HCT116 (cell line): ENCODE data around the gene TAC4. TPM values are rescaled to one million over a fixed set of nuclear protein-coding genes. Genes with fewer than 3 reads are reported as not detected.

Source experiments
- ATAC-seq: fragments of 200-7000 bp; cut with Tn5 transposase; 2 replicates; pipeline ENCODE4 v1.9.1; 2020; ENCODE audit warnings: mild to moderate bottlenecking, moderate library complexity
- BruUV-seq: library from RNA; stranded (reverse); fragments of 400-500 nt; replicated peaks from 2 replicates; lab custom pipeline; 2021; lab: Mats Ljungman, UMichigan
- CTCF ChIA-PET: fragments of 300-600 bp; sonication (Branson Sonifier 250); formaldehyde crosslinking; loops from one replicate; lab custom pipeline; 2021; ENCODE audit warnings: antibody characterized with exemption; lab: Charles Lee
- POLR2A ChIA-PET: fragments of 300-600, 350-600 bp; sonication (Branson Sonifier 250); formaldehyde crosslinking; loops from one replicate; lab custom pipeline; 2021; ENCODE audit warnings: antibody characterized with exemption; lab: Charles Lee
- RAD21 ChIA-PET, 2 experiments: fragments of 300-600 bp; sonication (Branson Sonifier 250); formaldehyde crosslinking; loops; one replicate each; lab custom pipeline; 2023; ENCODE audit warnings: low total read pairs in 2 of 2; ENCODE audit not compliant: uncharacterized antibody in 2 of 2, unreplicated experiment in 2 of 2, low non-redundant PET in 1 of 2; lab: Charles Lee
- DNase-seq: peaks from one replicate; pipeline ENCODE4 v3.0.0-alpha.2; 2010; ENCODE audit warnings: low read depth, low spot score
- H2AFZ ChIP-seq: fragments of 200-600 bp; shearing (Covaris generic), sonication (generic); 2 replicates; pipeline ENCODE4 v1.6.1; 2017; ENCODE audit warnings: low read depth, mixed run types, mixed read lengths, antibody characterized with exemption, low read length; ENCODE audit not compliant: poor library complexity, severe bottlenecking
- H3K27ac ChIP-seq: 2 replicates; pipeline ENCODE4 v1.5.1; 2012; ENCODE audit warnings: low read depth, low read length
- H3K27me3 ChIP-seq: fragments of 200-600 bp; sonication (generic); 2 replicates; pipeline ENCODE4 v1.6.1; 2016; ENCODE audit warnings: mixed run types, low read length, mixed read lengths; ENCODE audit not compliant: insufficient read depth
- H3K36me3 ChIP-seq, 2 experiments: fragments of 200-500 bp in 1 of 2; fragments of 200-600 bp in 1 of 2; sonication (Bioruptor generic) in 1 of 2; sonication (generic) in 1 of 2; 2 replicates each; pipeline versions ENCODE4 v1.5.1 to v1.6.1; 2014 to 2016; ENCODE audit warnings: low read length in 2 of 2, inconsistent platforms in 1 of 2, mixed read lengths in 1 of 2, mixed run types in 1 of 2; ENCODE audit not compliant: insufficient read depth in 2 of 2, control insufficient read depth in 1 of 2
- H3K4me1 ChIP-seq, 2 experiments: fragments of 200-600 bp in 1 of 2; sonication (generic) in 1 of 2; 2 replicates each; pipeline versions ENCODE4 v1.5.1 to v1.6.1; 2012 to 2017; ENCODE audit warnings: low read length in 2 of 2, inconsistent platforms in 1 of 2, mild to moderate bottlenecking in 1 of 2, mixed read lengths in 1 of 2, mixed run types in 1 of 2, moderate library complexity in 1 of 2; ENCODE audit not compliant: insufficient read depth in 2 of 2, control insufficient read depth in 1 of 2
- H3K4me2 ChIP-seq: fragments of 200-600 bp; sonication (generic); 2 replicates; pipeline ENCODE4 v1.6.1; 2017; ENCODE audit warnings: mixed run types, low read length, mixed read lengths
- H3K4me3 ChIP-seq, 2 experiments: fragments of 200-600 bp in 1 of 2; sonication (generic) in 1 of 2; replicated peaks in 1 of 2; 2 replicates each; pipeline ENCODE4 v1.5.1; 2011 to 2016; ENCODE audit warnings: low read length in 2 of 2, control low read depth in 1 of 2, low read depth in 1 of 2, mild to moderate bottlenecking in 1 of 2, mixed read lengths in 1 of 2, mixed run types in 1 of 2
- H3K79me2 ChIP-seq: fragments of 200-600 bp; sonication (generic); 2 replicates; pipeline ENCODE4 v1.6.1; 2017; ENCODE audit warnings: mild to moderate bottlenecking, mixed run types, low read length, moderate library complexity, mixed read lengths; ENCODE audit not compliant: insufficient read depth
- H3K9ac ChIP-seq: fragments of 200-600 bp; sonication (generic); 2 replicates; pipeline ENCODE4 v1.6.1; 2016; ENCODE audit warnings: low read length, mixed read lengths
- H3K9me2 ChIP-seq: fragments of 200-600 bp; sonication (generic), shearing (Covaris generic); 2 replicates; pipeline ENCODE4 v1.6.1; 2017; ENCODE audit warnings: mixed run types, mild to moderate bottlenecking, moderate library complexity; ENCODE audit not compliant: insufficient read depth
- H3K9me3 ChIP-seq, 2 experiments: fragments of 200-500 bp in 1 of 2; fragments of 200-600 bp in 1 of 2; sonication (Bioruptor generic) in 1 of 2; sonication (generic) in 1 of 2; 2 replicates each; pipeline ENCODE4 v1.6.1; 2014 to 2017; ENCODE audit warnings: low read length in 2 of 2, mixed read lengths in 2 of 2, inconsistent platforms in 1 of 2, low read depth in 1 of 2, mild to moderate bottlenecking in 1 of 2, mixed run types in 1 of 2, moderate library complexity in 1 of 2; ENCODE audit not compliant: control insufficient read depth in 1 of 2, insufficient read depth in 1 of 2
- H4K20me1 ChIP-seq: fragments of 200-600 bp; sonication (generic), shearing (Covaris generic); 2 replicates; pipeline ENCODE4 v1.6.1; 2017; ENCODE audit warnings: mixed run types, mild to moderate bottlenecking, moderate library complexity; ENCODE audit not compliant: insufficient read depth
- ATF3 ChIP-seq: IDR thresholded peaks from 2 replicates; pipeline ENCODE4 v1.6.1; 2012
- EGR1 ChIP-seq: IDR thresholded peaks from 2 replicates; pipeline ENCODE4 v1.6.1; 2012; ENCODE audit warnings: low read depth
- ELF1 ChIP-seq: IDR thresholded peaks from 2 replicates; pipeline ENCODE4 v1.6.1; 2012; ENCODE audit warnings: low read depth, borderline replicate concordance
- EZH2phosphoT487 ChIP-seq: fragments of 200-600 bp; IDR thresholded peaks from 2 replicates; pipeline ENCODE4 v1.6.1; 2018; ENCODE audit warnings: antibody characterized with exemption, borderline replicate concordance
- FOSL1 ChIP-seq: IDR thresholded peaks from 2 replicates; pipeline ENCODE4 v1.6.1; 2012; ENCODE audit warnings: low read depth
- JUND ChIP-seq: IDR thresholded peaks from 2 replicates; pipeline ENCODE4 v1.6.1; 2012
- MAX ChIP-seq: IDR thresholded peaks from 2 replicates; pipeline ENCODE4 v1.6.1; 2012
- POLR2A ChIP-seq: IDR thresholded peaks from 2 replicates; pipeline ENCODE4 v1.7.0; 2011; ENCODE audit warnings: borderline replicate concordance; ENCODE audit not compliant: insufficient read depth, insufficient read length; ENCODE audit errors: extremely low read depth
- POLR2AphosphoS5 ChIP-seq: IDR thresholded peaks from 2 replicates; pipeline ENCODE4 v1.6.1; 2011; ENCODE audit warnings: mild to moderate bottlenecking, low read depth, low read length, moderate library complexity
- RAD21 ChIP-seq: IDR thresholded peaks from 2 replicates; pipeline ENCODE4 v1.6.1; 2012; ENCODE audit warnings: low read depth, mild to moderate bottlenecking
- REST ChIP-seq: IDR thresholded peaks from 2 replicates; pipeline ENCODE4 v1.6.1; 2012; ENCODE audit warnings: low read depth
- SP1 ChIP-seq: IDR thresholded peaks from 2 replicates; pipeline ENCODE4 v1.6.1; 2012; ENCODE audit warnings: low read depth
- YY1 ChIP-seq: IDR thresholded peaks from 2 replicates; pipeline ENCODE4 v1.6.1; 2011; ENCODE audit warnings: low read length, low read depth, moderate library complexity, mild to moderate bottlenecking; ENCODE audit not compliant: insufficient replicate concordance; ENCODE audit errors: extremely low read depth
- ZBTB33 ChIP-seq: IDR thresholded peaks from 2 replicates; pipeline ENCODE4 v1.6.1; 2011; ENCODE audit warnings: mild to moderate bottlenecking, low read length, moderate library complexity; ENCODE audit not compliant: insufficient replicate concordance; ENCODE audit errors: extremely low read depth
- ZFX ChIP-seq: fragments of 450-650 bp; IDR thresholded peaks from 2 replicates; pipeline ENCODE4 v1.6.1; 2017
- intact Hi-C: fragments of 100-400 bp; cut with micrococcal nuclease; formaldehyde crosslinking; loops from 2 replicates; pipeline ENCODE4 v1.10.0; 2022
- total RNA-seq: library from RNA; stranded (reverse); gene quantifications from one replicate; pipeline ENCODE4 v1.2.1, GENCODE V29; 2021; ENCODE audit not compliant: unreplicated experiment

The TAC4 gene
- total RNA-seq, 1 experiment from 2014 or later: not detected

DNA sequence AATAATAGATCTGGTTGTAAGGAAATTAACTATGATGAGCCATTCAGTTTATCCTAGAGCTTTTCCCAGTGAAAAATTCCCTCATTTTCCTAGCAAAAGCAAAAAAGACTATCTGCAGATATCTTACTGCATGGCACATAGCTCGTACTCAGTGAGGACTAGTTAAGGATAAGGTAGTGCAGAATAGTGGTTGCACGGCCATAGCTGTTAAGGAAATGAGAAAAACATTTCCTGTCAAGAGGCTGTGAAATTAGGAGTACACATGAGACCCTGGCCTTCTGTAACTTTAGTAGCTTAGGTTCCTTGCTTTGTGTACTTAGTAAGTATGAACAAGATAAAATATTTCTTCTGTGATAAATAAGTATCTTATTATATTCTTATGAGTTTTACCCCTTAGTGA lies 49.1 kb downstream of the TAC4 start:
- POLR2A ChIA-PET: interaction anchor here (2.4 kb wide), 1 partner anchor 11 kb away, joined by 7 read pairs; the partner anchor contains the start of gene KAT7
- TF ChIP-seq ELF1 (no peak), POLR2AphosphoS5 (no peak), ZFX (no peak), POLR2A (no peak), FOSL1 (no peak), SP1 (no peak), ZBTB33 (no peak), EZH2phosphoT487 (no peak), MAX (no peak), ATF3 (no peak), JUND (no peak), REST (no peak), YY1 (no peak), RAD21 (no peak), EGR1 (no peak)
- H3K9me2 ChIP-seq: no peaks in the 10 kb centered on the region
- ATAC-seq: no peak
- H3K4me3 ChIP-seq: no peak overlapping the region
- no peaks in the 10 kb centered on the region for H3K27me3 ChIP-seq
- H3K4me2 ChIP-seq: no peak overlapping the region
- intact Hi-C loops: no loop called here
- no peak for DNase-seq
- H3K9me3 ChIP-seq: no peaks in the 10 kb centered on the region
- H3K36me3 ChIP-seq: peaks cover 50 to 56% of the 10 kb centered on the region in 2 experiments
- CTCF ChIA-PET: no interaction called here
- H3K79me2 ChIP-seq: peaks cover 83% of the 10 kb centered on the region
- no peak overlapping the region for H3K9ac ChIP-seq
- H3K27ac ChIP-seq: no peak overlapping the region
- no peaks in the 10 kb centered on the region for H4K20me1 ChIP-seq
- RAD21 ChIA-PET: interaction anchor here in 1 of 2 experiments (1.3 kb wide), 1 partner anchor 199 kb away, joined by 3 read pairs; no protein-coding TSS in a partner anchor
- BruUV-seq: no TSS peak
- no peak overlapping the region for H2AFZ ChIP-seq
- H3K4me1 ChIP-seq: no peaks in the 10 kb centered on the region
